WTC11 (cell line): ENCODE data around the gene TTLL5. TPM values are rescaled to one million over a fixed set of nuclear protein-coding genes. Genes with fewer than 3 reads are reported as not detected.

Experiments
- ATAC-seq: fragments of 200-7000 bp; cut with Tn5 transposase; 2 replicates; pipeline ENCODE4 v1.10.0; 2021; ENCODE audit warnings: mild to moderate bottlenecking, moderate library complexity
- CTCF ChIA-PET: fragments of 300-600 bp; sonication (Branson Sonifier 250); formaldehyde crosslinking; loops from one replicate; lab custom pipeline; 2021; ENCODE audit warnings: antibody characterized with exemption; lab: Charles Lee
- POLR2A ChIA-PET: fragments of 350-600 bp; sonication (Branson Sonifier 250); formaldehyde crosslinking; loops from one replicate; lab custom pipeline; 2021; ENCODE audit warnings: antibody characterized with exemption; lab: Charles Lee
- DNase-seq: peaks from one replicate; pipeline ENCODE4 v3.0.0; 2021; ENCODE audit warnings: low spot score
- H3K27ac Mint-ChIP-seq: 2 replicates; pipeline ENCODE4 v1.8.0; 2021; ENCODE audit warnings: mixed read lengths
- H3K27me3 Mint-ChIP-seq: 2 replicates; pipeline ENCODE4 v1.8.0; 2021; ENCODE audit warnings: low read depth, mild to moderate bottlenecking, moderate library complexity, mixed read lengths
- H3K36me3 Mint-ChIP-seq: 2 replicates; pipeline ENCODE4 v1.8.0; 2021; ENCODE audit warnings: mixed read lengths
- H3K4me1 Mint-ChIP-seq: 2 replicates; pipeline ENCODE4 v1.8.0; 2022; ENCODE audit warnings: mixed read lengths
- H3K4me3 Mint-ChIP-seq: 2 replicates; pipeline ENCODE4 v1.8.0; 2021; ENCODE audit warnings: mild to moderate bottlenecking, moderate library complexity, mixed read lengths
- H3K9me3 Mint-ChIP-seq: 2 replicates; pipeline ENCODE4 v1.8.0; 2021; ENCODE audit warnings: mixed read lengths
- CBFB ChIP-seq: sonication (generic); formaldehyde crosslinking; IDR thresholded peaks from 2 replicates; pipeline ENCODE4 v1.8.1; 2022; ENCODE audit warnings: mild to moderate bottlenecking, low read depth, missing genetic modification reagents
- CREB1 ChIP-seq: sonication (generic); formaldehyde crosslinking; IDR thresholded peaks from 2 replicates; pipeline ENCODE4 v1.8.0; 2023; ENCODE audit warnings: mild to moderate bottlenecking, missing genetic modification reagents
- E2F4 ChIP-seq: sonication (generic); formaldehyde crosslinking; IDR thresholded peaks from 2 replicates; pipeline ENCODE4 v1.8.1; 2022; ENCODE audit warnings: low read depth, mild to moderate bottlenecking, moderate library complexity, missing genetic modification reagents, borderline replicate concordance
- E2F5 ChIP-seq: sonication (generic); formaldehyde crosslinking; IDR thresholded peaks from 2 replicates; pipeline ENCODE4 v1.8.1; 2022; ENCODE audit warnings: mild to moderate bottlenecking, moderate library complexity, missing genetic modification reagents
- ELF4 ChIP-seq: sonication (generic); formaldehyde crosslinking; IDR thresholded peaks from 2 replicates; pipeline ENCODE4 v1.8.1; 2022; ENCODE audit warnings: low read depth, mild to moderate bottlenecking, moderate library complexity, missing genetic modification reagents
- ERG ChIP-seq: fragments of 250-450 bp; sonication (Bioruptor Pico); IDR thresholded peaks from 2 replicates; pipeline ENCODE4 v1.8.0; 2021; ENCODE audit warnings: mild to moderate bottlenecking
- ETV6 ChIP-seq: sonication (generic); formaldehyde crosslinking; IDR thresholded peaks from 2 replicates; pipeline ENCODE4 v1.8.1; 2022; ENCODE audit warnings: mild to moderate bottlenecking, missing genetic modification reagents
- FOXJ3 ChIP-seq: sonication (generic); formaldehyde crosslinking; IDR thresholded peaks from 2 replicates; pipeline ENCODE4 v1.9.0; 2021; ENCODE audit warnings: missing genetic modification reagents, mild to moderate bottlenecking, borderline replicate concordance
- FOXP4 ChIP-seq: sonication (generic); formaldehyde crosslinking; IDR thresholded peaks from 2 replicates; pipeline ENCODE4 v1.8.0; 2022; ENCODE audit warnings: mild to moderate bottlenecking, missing genetic modification reagents
- GABPB1 ChIP-seq: sonication (generic); formaldehyde crosslinking; IDR thresholded peaks from 2 replicates; pipeline ENCODE4 v1.8.1; 2023; ENCODE audit warnings: mild to moderate bottlenecking, missing genetic modification reagents
- HMGXB4 ChIP-seq: sonication (generic); formaldehyde crosslinking; IDR thresholded peaks from 2 replicates; pipeline ENCODE4 v1.8.1; 2023; ENCODE audit warnings: mild to moderate bottlenecking, moderate library complexity, missing genetic modification reagents
- IRF2 ChIP-seq: sonication (generic); formaldehyde crosslinking; IDR thresholded peaks from 2 replicates; pipeline ENCODE4 v1.8.0; 2022; ENCODE audit warnings: low read depth, missing genetic modification reagents, borderline replicate concordance
- JAZF1 ChIP-seq: fragments of 250-450 bp; sonication (Bioruptor Pico); IDR thresholded peaks from 2 replicates; pipeline ENCODE4 v1.9.0; 2021; ENCODE audit warnings: moderate library complexity, mild to moderate bottlenecking, inconsistent platforms
- PRRX2 ChIP-seq: fragments of 250-450 bp; sonication (Bioruptor Pico); IDR thresholded peaks from 2 replicates; pipeline ENCODE4 v1.8.0; 2021; ENCODE audit warnings: mild to moderate bottlenecking
- TCF7 ChIP-seq: sonication (generic); formaldehyde crosslinking; IDR thresholded peaks from 2 replicates; pipeline ENCODE4 v1.8.0; 2022; ENCODE audit warnings: mild to moderate bottlenecking, low read depth, missing genetic modification reagents, moderate library complexity
- TEAD4 ChIP-seq: sonication (generic); formaldehyde crosslinking; IDR thresholded peaks from 2 replicates; pipeline ENCODE4 v1.8.0; 2022; ENCODE audit warnings: mild to moderate bottlenecking, missing genetic modification reagents
- TP53 ChIP-seq: sonication (generic); formaldehyde crosslinking; IDR thresholded peaks from 2 replicates; pipeline ENCODE4 v1.8.1; 2023; ENCODE audit warnings: mild to moderate bottlenecking, missing genetic modification reagents
- ZNF232 ChIP-seq: sonication (generic); formaldehyde crosslinking; IDR thresholded peaks from 2 replicates; pipeline ENCODE4 v1.8.0; 2022; ENCODE audit warnings: mild to moderate bottlenecking, missing genetic modification reagents
- ZNF317 ChIP-seq: sonication (generic); formaldehyde crosslinking; IDR thresholded peaks from 2 replicates; pipeline ENCODE4 v1.8.1; 2023; ENCODE audit warnings: low read depth, mild to moderate bottlenecking, moderate library complexity, missing genetic modification reagents, borderline replicate concordance
- total RNA-seq: library from RNA; stranded (reverse); gene quantifications from 3 replicates; pipeline ENCODE4 v1.2.3, GENCODE V29; 2021

Gene TTLL5
- total RNA-seq, 1 experiment from 2014 or later, result 39.6 TPM

GRCh38 chr14:75824318-75824717 is 163.3 kb downstream of the TTLL5 start (continued):
- TF ChIP-seq TEAD4 (CRISPR knock-in tag), result no peak

- Mint-ChIP-seq H3K4me3 (no peak overlapping the region), H3K36me3 (no peaks in the 10 kb centered on the region; the same call in 1 of the 2 replicates), H3K4me1 (no peaks in the 10 kb centered on the region), H3K9me3 (no peaks in the 10 kb centered on the region), H3K27ac (no peak overlapping the region), H3K27me3 (no peaks in the 10 kb centered on the region)
- POLR2A ChIA-PET, result no interaction called here
- CTCF ChIA-PET, result interaction anchor here (0.6 kb wide), 1 partner anchor 736 kb away, joined by 3 read pairs; no protein-coding TSS in a partner anchor
- no peak for DNase-seq
- no peak for TF ChIP-seq ETV6
- TF ChIP-seq GABPB1, result no peak
- no peak for TF ChIP-seq CREB1 (CRISPR knock-in tag)
- TF ChIP-seq ZNF232 (CRISPR knock-in tag), result no peak
- TF ChIP-seq ELF4 (CRISPR knock-in tag), result no peak
- TF ChIP-seq CBFB (CRISPR knock-in tag), result no peak
- no peak for TF ChIP-seq PRRX2
- TF ChIP-seq HMGXB4 (CRISPR knock-in tag), result no peak
- no peak for TF ChIP-seq TCF7 (CRISPR knock-in tag)
- no peak for TF ChIP-seq ZNF317 (CRISPR knock-in tag)
- no peak for TF ChIP-seq E2F4 (CRISPR knock-in tag)
- no peak for TF ChIP-seq ERG
- TF ChIP-seq FOXJ3 (CRISPR knock-in tag), result no peak
- ATAC-seq, result no peak
Observed at GRCh38 chr14:75825147-75825592, 164.1 kb downstream of the TTLL5 start.

- H3K36me3 Mint-ChIP-seq, result no peaks in the 10 kb centered on the region; the same call in 1 of the 2 replicates
- no peak for ATAC-seq
- H3K4me1 Mint-ChIP-seq, result no peaks in the 10 kb centered on the region
- TF ChIP-seq FOXP4 (CRISPR knock-in tag) (no peak), E2F5 (CRISPR knock-in tag) (no peak), TP53 (no peak), IRF2 (CRISPR knock-in tag) (no peak), JAZF1 (no peak), ELF4 (CRISPR knock-in tag) (no peak)
- TF ChIP-seq, all 79 proteins: peak for 0
- no peak overlapping the region for H3K27ac Mint-ChIP-seq
- no peaks in the 10 kb centered on the region for H3K27me3 Mint-ChIP-seq
- CTCF ChIA-PET, result interaction anchor here (0.6 to 1.7 kb wide), 2 partner anchors 118 to 156 kb away, joined by 3 to 6 read pairs; no protein-coding TSS in a partner anchor
- no peak overlapping the region for H3K4me3 Mint-ChIP-seq
- DNase-seq, result no peak
- POLR2A ChIA-PET, result no interaction called here
- H3K9me3 Mint-ChIP-seq, result no peaks in the 10 kb centered on the region
Observed at GRCh38 chr14:75826599-75826998, 165.6 kb downstream of the TTLL5 start.
